MM.1S (cell line): ENCODE results near the gene GPI.

Experiments used
- DNase-seq: peaks from one replicate; pipeline ENCODE4 v3.0.0-alpha.2; 2015
- H2AFZ ChIP-seq: fragments of 300-600 bp; sonication (generic); 2 replicates; pipeline ENCODE4 v1.6.0; 2016; ENCODE audit warnings: antibody characterized with exemption, low read length
- H3F3A ChIP-seq: fragments of 300-600 bp; sonication (generic); 2 replicates; pipeline ENCODE4 v1.6.1; 2016; ENCODE audit warnings: mild to moderate bottlenecking, antibody characterized with exemption, low read length, moderate library complexity, mixed read lengths; ENCODE audit not compliant: insufficient read depth
- H3K27ac ChIP-seq: fragments of 300-600 bp; sonication (generic); 2 replicates; pipeline ENCODE4 v1.5.1; 2016; ENCODE audit warnings: mild to moderate bottlenecking, low read length
- H3K27me3 ChIP-seq: fragments of 300-600 bp; sonication (generic); replicated peaks from 2 replicates; pipeline ENCODE4 v1.6.0; 2016; ENCODE audit warnings: low read length; ENCODE audit not compliant: insufficient read depth
- H3K36me3 ChIP-seq: fragments of 300-600 bp; sonication (generic); replicated peaks from 2 replicates; pipeline ENCODE4 v1.6.1; 2016; ENCODE audit warnings: mild to moderate bottlenecking, low read length, mixed read lengths; ENCODE audit not compliant: insufficient read depth
- H3K4me1 ChIP-seq: fragments of 300-600 bp; sonication (generic); 2 replicates; pipeline ENCODE4 v1.6.1; 2016; ENCODE audit warnings: low read length, mixed read lengths
- H3K4me2 ChIP-seq: fragments of 300-600 bp; sonication (generic); 2 replicates; pipeline ENCODE4 v1.6.0; 2016; ENCODE audit warnings: low read depth, low read length
- H3K4me3 ChIP-seq: fragments of 300-600 bp; sonication (generic); 2 replicates; pipeline ENCODE4 v1.5.1; 2016; ENCODE audit warnings: low read length, mixed read lengths
- H3K79me2 ChIP-seq: fragments of 300-600 bp; sonication (generic); 2 replicates; pipeline ENCODE4 v1.6.1; 2016; ENCODE audit warnings: mixed run types, low read length, mixed read lengths
- H3K9ac ChIP-seq: fragments of 300-600 bp; sonication (generic); 2 replicates; pipeline ENCODE4 v1.6.1; 2016; ENCODE audit warnings: low read length, mixed read lengths
- H3K9me2 ChIP-seq: fragments of 300-600 bp; sonication (generic); replicated peaks from 2 replicates; pipeline ENCODE4 v1.6.1; 2016; ENCODE audit warnings: mild to moderate bottlenecking, low read length, mixed read lengths; ENCODE audit not compliant: insufficient read depth
- H3K9me3 ChIP-seq: fragments of 300-600 bp; sonication (generic); replicated peaks from 2 replicates; pipeline ENCODE4 v1.6.1; 2016; ENCODE audit warnings: mild to moderate bottlenecking, low read length, mixed read lengths; ENCODE audit not compliant: insufficient read depth
- H4K20me1 ChIP-seq: fragments of 300-600 bp; sonication (generic); 2 replicates; pipeline ENCODE4 v1.6.1; 2016; ENCODE audit warnings: mild to moderate bottlenecking, low read length, moderate library complexity, mixed read lengths; ENCODE audit not compliant: insufficient read depth
- CTCF ChIP-seq: fragments of 300-600 bp; sonication (generic); IDR thresholded peaks from 2 replicates; pipeline ENCODE4 v1.5.1; 2016; ENCODE audit warnings: antibody characterized with exemption, low read length, mixed read lengths
- EZH2 ChIP-seq: fragments of 300-600 bp; sonication (generic); optimal IDR thresholded peaks from 2 replicates; pipeline ENCODE3; 2017; ENCODE audit warnings: low read depth, mild to moderate bottlenecking, antibody characterized with exemption, low read length, mixed read lengths
- EZH2phosphoT487 ChIP-seq: fragments of 300-600 bp; sonication (generic); IDR thresholded peaks from 2 replicates; pipeline ENCODE4 v1.6.1; 2018; ENCODE audit warnings: antibody characterized with exemption, low read length

Gene GPI

DNA sequence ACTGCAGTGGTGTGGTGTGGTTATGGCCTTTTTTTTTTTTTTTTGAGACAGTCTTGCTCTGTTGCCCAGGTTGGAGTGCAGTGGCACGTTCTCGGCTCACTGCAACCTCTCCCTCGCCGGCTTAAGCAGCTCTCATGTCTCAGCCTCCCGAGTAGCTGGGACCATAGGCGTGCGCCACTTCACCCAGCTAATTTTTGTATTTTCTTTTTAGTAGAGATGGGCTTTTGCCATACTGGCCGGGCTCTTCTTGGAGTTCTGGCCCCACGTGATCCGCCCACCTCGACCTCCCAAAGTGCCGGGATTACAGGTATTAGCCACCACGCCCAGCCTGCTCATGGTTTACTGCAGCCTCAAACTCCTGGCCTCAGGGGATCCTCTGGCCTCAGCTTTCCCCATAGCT is 46.2 kb downstream of the GPI start:
- H2AFZ ChIP-seq, result no peak overlapping the region
- peaks cover 24% of the 10 kb centered on the region for H3F3A ChIP-seq
- no peak overlapping the region for H3K27ac ChIP-seq
- H3K4me3 ChIP-seq, result no peak overlapping the region
- peaks cover 17% of the 10 kb centered on the region for H3K4me1 ChIP-seq
- DNase-seq, result no peak
- TF ChIP-seq EZH2, result no peak
- TF ChIP-seq EZH2phosphoT487, result no peak
- TF ChIP-seq CTCF, result no peak
- H3K4me2 ChIP-seq, result no peak overlapping the region
- H3K9ac ChIP-seq, result no peak overlapping the region
- peaks cover under 1% of the 10 kb centered on the region; the same call in 1 of the 2 replicates for H3K36me3 ChIP-seq
- no peaks in the 10 kb centered on the region for H3K9me3 ChIP-seq
- peaks cover 40% of the 10 kb centered on the region for H3K79me2 ChIP-seq
- no peaks in the 10 kb centered on the region for H3K27me3 ChIP-seq
- H4K20me1 ChIP-seq, result no peaks in the 10 kb centered on the region
- no peaks in the 10 kb centered on the region for H3K9me2 ChIP-seq

GRCh38 chr19:34416021-34416545 is 51.1 kb downstream of the GPI start:
- no peaks in the 10 kb centered on the region for H3K9me2 ChIP-seq
- H3K36me3 ChIP-seq, result peaks cover 5% of the 10 kb centered on the region; the same call in 1 of the 2 replicates
- no peak overlapping the region for H3K4me2 ChIP-seq
- H3K9me3 ChIP-seq, result no peaks in the 10 kb centered on the region
- no peak for DNase-seq
- no peaks in the 10 kb centered on the region for H3K27me3 ChIP-seq
- no peak overlapping the region for H3K27ac ChIP-seq
- no peak overlapping the region for H3K4me3 ChIP-seq
- H2AFZ ChIP-seq, result no peak overlapping the region
- TF ChIP-seq EZH2phosphoT487 (no peak), CTCF (no peak), EZH2 (no peak)
- H3K79me2 ChIP-seq, result peaks cover 33% of the 10 kb centered on the region
- H3F3A ChIP-seq, result no peaks in the 10 kb centered on the region
- no peaks in the 10 kb centered on the region for H3K4me1 ChIP-seq
- H4K20me1 ChIP-seq, result no peaks in the 10 kb centered on the region
- H3K9ac ChIP-seq, result no peak overlapping the region

DNA sequence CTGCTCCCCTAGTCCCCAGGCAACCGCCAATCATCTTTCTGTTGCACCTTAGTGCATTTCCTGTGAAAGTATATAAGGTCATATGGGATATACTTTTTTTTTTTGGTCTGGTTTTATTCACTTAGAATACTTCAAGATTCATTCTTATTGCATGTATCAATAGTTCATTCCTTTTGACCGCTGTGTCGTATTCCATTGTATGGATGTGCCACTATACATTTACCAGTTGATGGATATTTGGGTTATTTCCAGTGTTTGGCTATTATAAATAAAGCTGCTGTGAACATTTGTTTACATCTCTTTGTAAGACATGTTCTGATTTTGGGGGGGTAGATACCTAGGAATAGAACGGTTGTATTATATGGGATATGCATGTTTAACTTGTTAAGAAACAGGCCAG is 53.3 kb downstream of the GPI start:
- Histone ChIP-seq H3K4me1 (no peaks in the 10 kb centered on the region), H3K9ac (no peak overlapping the region), H3K36me3 (peaks cover 5% of the 10 kb centered on the region; the same call in 1 of the 2 replicates), H3K27me3 (no peaks in the 10 kb centered on the region), H3K4me3 (no peak overlapping the region), H3K27ac (no peak overlapping the region), H2AFZ (no peak overlapping the region), H3K9me3 (no peaks in the 10 kb centered on the region), H3K79me2 (peaks cover 29% of the 10 kb centered on the region), H3F3A (no peaks in the 10 kb centered on the region), H3K9me2 (no peaks in the 10 kb centered on the region), H3K4me2 (no peak overlapping the region), H4K20me1 (no peaks in the 10 kb centered on the region)
- DNase-seq, result no peak
- no peak for TF ChIP-seq EZH2phosphoT487
- TF ChIP-seq CTCF, result no peak
- TF ChIP-seq EZH2, result no peak
